HG03442 (cell line): Measurements from ENCODE around the gene MYBL2.

Source experiments
- ATAC-seq: cut with Tn5 transposase; IDR thresholded peaks from one replicate; pipeline ENCODE4 v1.9.1; 2021; ENCODE audit warnings: mild to moderate bottlenecking, moderate library complexity; ENCODE audit not compliant: unreplicated experiment

The MYBL2 gene

DNA sequence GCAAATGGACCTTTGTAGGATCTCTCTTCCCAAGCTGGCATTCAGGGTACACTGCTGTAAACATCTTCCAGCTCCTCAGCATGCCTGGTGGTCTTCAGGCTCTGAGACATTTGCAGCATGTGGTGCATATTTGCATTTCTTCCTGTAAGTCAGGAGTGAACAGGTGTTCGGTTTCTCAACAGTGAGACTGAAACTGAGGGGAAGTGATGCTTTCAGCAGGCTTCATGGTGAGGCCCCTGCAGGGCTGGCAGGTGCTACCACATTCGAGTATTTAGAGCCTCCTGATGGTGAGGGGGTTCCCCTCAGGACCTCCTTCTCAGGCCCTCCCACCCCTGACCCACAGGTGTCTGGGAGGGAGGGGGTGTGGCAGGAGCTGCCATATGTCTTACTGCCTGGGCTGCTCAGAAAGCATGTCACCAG lies 15.1 kb downstream of the MYBL2 start:
- ATAC-seq, result peak; percentile 87

DNA sequence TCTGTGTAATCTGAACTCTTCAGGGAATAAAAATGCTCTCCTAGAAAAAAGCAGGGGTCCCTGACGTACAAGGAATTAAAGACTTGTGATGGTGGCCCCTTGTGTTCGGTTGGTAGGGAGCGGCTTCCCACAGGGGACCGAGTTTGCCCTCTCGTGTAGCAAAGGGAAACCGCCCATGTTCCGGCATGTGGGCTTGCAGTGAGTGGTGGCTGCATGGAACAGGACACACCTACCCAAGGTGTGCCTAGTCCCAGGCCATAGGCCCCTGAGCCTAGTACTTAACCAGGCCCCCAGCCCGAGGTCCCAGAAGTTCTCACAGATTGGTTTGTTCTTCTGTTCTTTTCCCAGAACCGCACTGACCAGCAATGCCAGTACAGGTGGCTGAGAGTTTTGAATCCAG lies 15.5 kb downstream of the MYBL2 start:
- ATAC-seq, result peak; percentile 25

DNA sequence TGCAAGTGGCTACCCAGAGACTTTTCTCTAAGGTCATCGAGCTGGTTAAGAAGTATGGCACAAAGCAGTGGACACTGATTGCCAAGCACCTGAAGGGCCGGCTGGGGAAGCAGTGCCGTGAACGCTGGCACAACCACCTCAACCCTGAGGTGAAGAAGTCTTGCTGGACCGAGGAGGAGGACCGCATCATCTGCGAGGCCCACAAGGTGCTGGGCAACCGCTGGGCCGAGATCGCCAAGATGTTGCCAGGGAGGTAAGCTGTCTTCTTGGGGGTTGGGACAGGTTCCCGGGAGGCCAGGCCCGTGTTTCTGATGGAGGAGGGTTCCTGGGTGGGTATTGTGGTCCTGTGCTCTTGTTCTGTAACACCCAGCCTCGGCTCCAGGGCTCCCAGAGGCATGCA lies 19.9 kb downstream of the MYBL2 start:
- ATAC-seq, result no peak

DNA sequence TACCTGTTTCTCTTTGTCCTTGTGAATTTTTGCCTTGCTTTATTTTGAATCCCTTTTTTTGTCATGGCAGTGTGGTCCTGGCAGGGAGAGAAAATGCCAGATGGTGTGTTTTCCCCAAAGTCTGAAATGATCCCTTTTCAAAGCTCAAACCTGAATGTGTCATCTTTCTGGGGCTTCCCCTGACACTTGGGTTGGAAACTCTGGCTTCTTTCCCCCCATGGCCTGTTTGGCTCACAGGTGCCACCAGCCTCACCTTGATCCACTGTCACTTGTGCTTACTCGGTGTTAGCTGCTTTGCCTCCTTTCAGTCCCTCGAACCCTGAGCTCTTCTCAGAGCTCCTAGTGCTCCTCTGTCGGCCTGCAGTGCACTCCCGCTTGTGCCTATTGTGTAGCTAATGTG lies 22.3 kb downstream of the MYBL2 start:
- no peak for ATAC-seq

DNA sequence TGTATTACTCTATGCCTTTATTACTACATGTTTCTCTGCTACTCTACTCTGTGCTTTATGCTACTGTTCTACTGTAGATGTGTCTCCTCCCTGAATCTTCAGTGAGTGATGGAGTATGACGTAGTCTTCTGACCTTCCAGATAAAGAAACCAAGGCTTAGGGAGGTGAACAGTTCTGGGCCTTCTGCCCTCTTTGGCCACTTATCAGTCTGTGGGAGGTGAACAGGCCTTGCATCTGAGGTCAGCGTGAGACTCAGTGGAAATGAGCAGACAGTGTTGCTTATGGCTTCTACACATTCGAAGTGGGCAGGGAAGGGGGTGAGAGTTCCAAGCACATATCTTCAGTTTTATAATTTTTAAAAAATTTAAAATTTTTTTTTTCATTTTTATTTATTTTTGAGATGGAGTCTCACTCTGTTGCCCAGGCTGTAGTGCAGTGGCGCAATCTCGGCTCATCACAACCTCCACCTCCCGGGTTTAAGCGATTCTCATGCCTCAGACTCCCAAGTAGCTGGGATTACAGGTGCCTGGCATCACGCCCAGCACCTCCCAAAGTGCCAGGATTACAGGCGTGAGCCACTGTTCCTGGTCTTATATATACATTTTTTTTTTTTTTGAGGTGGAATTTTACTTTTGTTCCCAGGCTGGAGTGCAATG lies 24.2 kb downstream of the MYBL2 start:
- ATAC-seq, result no peak

DNA sequence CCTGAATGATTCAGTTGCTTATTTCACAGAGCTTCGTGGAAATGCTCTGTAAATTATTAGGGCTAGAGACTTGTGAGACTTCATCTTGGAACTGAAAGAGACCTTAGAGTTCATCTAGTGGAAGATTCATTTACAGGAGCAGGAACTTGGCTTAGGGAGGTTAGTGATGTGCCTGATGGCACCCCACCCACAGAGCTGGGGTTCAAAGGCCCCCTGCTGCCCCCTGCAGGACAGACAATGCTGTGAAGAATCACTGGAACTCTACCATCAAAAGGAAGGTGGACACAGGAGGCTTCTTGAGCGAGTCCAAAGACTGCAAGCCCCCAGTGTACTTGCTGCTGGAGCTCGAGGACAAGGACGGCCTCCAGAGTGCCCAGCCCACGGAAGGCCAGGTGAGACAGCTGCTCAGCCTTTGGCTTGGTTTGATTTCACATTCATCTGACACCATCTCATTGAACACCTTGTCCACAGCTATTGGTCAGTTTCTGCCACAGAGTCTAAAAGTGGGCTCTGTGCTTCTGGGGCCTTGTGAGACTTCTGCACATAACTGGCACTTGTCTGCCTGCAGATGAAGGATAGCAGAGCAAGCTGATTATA lies 25.1 kb downstream of the MYBL2 start:
- ATAC-seq, result no peak

DNA sequence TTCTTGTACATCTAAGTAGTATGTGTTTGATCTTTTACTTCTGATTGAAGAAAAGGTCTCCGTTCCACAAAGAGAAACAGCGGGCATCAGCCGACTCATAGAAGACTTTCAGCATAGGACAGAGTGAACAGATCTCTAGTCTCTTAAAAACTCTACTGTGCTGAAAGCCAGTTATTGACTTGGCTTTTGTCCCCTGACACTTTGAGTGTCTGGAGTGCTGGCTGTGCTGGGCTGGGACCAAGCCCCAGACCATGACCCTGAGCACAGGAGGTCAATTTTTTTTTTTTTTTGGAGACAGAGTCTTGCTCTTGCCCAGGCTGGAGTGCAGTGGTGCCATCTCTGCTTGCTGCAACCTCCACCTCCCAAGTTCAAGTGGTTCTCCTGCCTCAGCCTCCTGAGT lies 27.8 kb downstream of the MYBL2 start:
- ATAC-seq, result no peak

DNA sequence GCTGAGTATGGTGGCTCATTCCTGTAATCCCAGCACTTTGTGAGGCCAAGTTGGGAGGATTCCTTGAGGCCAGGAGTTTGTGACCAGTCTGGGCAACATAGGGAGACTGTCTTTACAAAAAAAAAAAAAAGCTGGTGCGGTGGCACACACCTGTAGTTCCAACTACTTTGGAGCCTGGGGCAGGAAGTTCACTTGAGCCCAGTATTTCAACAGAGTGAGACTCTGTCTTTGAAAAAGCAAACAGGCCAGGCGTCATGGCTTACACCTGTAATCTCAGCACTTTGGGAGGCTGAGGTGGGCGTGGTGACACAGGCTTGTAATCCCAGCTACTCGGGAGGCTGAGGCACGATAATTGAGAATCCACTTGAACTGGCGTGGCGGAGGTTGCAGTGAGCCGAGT lies 28.7 kb downstream of the MYBL2 start:
- no peak for ATAC-seq

DNA sequence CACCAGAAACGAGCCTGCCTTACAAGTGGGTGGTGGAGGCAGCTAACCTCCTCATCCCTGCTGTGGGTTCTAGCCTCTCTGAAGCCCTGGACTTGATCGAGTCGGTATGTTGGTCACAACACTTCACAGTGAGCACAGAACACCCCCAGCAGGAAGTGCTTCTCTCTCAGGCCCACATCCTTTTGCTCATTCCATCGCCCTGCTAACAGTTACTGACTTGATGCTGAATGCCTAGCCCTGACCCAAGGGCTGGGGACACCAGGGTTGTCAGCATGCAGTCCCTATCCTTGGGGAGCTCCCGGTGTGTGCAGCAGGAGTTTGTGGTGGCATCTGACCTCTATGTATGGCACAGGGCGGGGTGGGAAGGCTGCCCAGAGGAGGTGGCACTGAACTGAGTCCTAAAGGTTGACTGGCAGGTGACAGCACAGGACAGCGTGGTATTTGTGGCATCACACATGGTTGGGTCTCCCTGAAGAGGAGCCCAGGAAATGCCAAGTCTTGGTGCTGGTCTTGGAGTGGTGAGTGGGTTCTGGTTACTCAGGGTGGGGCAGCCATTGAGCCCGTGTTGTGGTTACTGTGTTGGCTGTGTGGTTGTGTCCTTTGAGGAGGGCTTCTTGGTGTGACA lies 33.1 kb downstream of the MYBL2 start:
- no peak for ATAC-seq

DNA sequence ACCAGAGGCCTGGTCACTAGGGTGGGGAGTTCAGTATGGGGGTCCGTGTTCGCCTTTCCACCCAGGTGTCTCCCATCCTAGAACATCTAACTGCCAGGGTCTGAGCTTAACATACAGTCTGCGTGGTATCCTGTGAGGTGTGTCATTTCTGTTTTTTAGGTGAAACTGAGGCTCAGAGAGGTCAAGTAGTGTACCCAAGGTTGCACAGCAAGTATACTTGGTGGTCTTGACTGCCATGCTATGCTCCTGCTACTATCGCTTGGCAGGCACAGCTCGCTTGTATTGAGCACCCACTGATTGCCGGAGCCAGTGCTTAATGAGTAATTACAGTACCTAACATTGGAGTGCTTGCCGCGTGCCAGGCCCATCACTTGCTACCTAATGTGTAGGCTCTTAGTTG lies 33.7 kb downstream of the MYBL2 start:
- no peak for ATAC-seq

DNA sequence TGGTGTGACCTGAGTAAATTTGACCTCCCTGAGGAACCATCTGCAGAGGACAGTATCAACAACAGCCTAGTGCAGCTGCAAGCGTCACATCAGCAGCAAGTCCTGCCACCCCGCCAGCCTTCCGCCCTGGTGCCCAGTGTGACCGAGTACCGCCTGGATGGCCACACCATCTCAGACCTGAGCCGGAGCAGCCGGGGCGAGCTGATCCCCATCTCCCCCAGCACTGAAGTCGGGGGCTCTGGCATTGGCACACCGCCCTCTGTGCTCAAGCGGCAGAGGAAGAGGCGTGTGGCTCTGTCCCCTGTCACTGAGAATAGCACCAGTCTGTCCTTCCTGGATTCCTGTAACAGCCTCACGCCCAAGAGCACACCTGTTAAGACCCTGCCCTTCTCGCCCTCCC lies 35.6 kb downstream of the MYBL2 start:
- no peak for ATAC-seq

DNA sequence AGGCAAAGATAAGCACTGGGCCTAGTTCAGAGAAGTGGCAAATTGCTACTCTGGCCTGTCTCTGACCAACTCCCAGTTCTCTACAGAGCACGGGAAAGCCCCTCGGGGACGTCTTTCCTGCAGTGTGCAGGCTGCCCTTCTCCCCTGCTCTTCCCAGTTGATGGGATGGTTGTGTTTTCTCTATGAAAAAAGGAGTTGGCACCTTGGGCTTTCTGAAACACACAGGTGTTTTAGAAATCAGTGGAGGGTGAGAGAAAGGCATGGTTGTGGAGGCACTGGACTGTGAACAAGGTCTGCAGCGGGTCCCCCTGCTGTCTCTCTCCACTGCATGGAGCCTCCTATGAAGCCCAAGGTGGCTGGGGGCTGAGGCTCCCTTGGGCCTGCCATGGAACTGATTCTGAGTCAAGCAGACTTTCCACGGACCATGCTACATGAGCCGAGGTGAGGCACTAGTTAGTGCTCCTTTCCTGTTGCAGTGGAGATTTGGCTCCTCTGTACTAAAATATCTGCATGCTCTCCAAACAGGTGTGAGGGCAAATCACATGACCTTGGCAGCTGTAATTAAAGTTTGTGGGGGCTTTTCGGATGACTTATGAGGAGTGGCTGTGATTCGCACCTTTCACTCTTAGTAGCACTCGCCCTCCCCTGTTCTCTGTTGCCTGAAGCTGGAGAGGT lies 43.6 kb downstream of the MYBL2 start:
- peak; percentile 60 for ATAC-seq

DNA sequence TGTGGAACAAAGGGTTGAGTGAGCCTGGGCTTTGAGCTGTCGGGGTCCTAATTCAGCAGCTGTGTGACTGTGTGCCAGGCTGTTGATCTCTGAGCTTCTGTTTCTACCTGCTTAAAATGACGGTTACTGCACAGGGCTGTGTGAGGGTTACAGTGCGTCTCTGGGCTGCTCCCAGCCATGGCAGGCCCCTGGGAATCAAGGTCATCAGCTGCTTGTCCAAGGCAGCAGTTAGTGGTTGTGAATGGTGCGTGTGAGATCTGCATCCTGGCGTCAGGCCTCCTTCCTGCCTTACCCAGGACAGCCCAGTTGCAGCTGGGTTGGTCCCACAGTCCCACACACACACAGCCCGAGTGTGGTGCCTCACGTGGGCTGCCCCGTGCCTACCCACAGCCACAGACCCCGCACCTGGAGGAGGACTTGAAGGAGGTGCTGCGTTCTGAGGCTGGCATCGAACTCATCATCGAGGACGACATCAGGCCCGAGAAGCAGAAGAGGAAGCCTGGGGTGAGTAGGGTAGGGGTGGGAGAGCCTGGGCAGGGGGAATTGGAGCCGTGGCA lies 44.3 kb downstream of the MYBL2 start:
- ATAC-seq, result peak; percentile 4

DNA sequence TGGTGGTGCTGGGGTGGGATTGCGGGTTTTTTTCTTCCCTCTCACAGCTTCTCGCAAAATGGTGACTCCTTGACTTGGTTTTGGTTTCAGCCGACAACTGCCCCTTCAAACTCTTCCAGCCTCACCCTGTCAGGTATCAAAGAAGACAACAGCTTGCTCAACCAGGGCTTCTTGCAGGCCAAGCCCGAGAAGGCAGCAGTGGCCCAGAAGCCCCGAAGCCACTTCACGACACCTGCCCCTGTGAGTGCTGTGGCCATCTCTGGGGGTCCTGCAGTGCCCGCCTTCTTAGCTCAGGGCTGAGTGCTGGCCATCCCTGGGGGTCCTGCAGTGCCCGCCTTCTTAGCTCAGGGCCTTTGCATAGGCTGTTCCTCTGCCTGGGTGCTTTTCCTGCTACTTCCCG lies 48.1 kb downstream of the MYBL2 start:
- no peak for ATAC-seq

DNA sequence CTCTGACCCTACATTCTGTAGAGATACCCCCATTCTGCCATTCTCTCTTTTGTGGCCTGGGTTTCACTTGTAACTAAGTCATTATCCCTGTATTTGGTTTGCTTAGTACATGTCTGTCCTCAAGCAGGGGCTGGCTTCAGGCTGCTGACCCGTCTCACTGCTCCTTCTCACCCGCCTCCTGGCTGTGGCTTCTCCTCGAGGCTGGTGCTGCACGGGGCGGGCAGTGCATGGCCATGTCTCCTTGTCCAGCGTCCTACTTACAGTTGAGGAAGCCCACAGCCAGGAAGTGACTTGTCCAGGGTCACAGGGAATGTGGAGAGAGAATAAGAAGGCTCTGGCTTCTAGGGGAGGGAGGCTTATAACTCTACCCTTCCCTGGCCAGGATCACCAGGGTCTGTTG lies 48.6 kb downstream of the MYBL2 start:
- ATAC-seq, result no peak

DNA sequence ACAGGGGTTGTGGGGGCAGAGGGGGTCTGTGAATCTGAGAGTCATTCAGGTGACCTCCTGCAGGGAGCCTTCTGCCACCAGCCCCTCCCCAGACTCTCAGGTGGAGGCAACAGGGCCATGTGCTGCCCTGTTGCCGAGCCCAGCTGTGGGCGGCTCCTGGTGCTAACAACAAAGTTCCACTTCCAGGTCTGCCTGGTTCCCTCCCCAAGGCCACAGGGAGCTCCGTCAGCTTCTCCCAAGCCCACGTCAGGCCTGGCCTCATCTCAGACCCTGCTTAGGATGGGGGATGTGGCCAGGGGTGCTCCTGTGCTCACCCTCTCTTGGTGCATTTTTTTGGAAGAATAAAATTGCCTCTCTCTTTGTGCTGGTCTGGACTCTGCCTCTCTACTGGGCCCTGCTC lies 49.2 kb downstream of the MYBL2 start:
- ATAC-seq, result no peak

DNA sequence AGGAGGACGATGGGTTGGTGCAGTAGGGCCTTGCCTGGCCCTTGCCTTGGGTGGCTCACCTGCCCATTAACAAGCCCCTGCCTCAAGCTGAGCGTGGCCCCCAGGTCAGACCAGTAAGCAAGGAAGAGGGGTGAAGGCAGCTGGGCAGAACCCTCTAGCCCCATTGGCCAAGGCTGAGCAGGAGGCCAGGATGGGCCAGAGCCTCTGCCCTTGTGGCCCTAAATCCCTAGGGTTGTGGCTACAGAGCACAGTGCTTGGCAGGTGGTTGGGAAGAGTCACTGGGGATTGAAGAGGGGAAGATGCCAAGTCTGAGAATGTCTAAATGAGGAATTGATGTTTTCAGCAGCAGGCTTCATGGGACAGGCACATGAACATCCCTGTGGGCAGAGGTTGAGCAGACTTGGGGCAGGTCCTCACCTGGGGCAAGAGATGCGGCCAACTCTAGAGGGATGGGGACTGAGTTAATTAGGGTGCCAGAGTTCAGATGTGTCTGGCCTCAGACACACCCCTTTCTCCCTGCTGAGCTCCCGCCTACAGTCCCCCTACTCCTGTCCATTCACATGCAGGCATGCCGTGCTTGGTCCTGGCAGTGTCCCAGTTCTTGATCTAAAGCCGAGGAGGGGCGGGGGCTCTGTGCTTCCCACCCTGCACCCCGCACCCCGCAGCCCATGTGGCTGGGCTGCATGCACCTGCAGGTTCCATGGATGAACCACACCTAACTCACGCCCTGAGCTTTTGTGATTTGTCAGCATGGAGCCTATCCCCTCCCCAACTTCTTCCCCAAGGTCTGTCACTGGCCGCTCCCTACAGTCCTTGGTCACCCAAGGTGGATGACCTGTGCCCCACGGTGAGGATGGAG lies 50.1 kb downstream of the MYBL2 start:
- no peak for ATAC-seq

DNA sequence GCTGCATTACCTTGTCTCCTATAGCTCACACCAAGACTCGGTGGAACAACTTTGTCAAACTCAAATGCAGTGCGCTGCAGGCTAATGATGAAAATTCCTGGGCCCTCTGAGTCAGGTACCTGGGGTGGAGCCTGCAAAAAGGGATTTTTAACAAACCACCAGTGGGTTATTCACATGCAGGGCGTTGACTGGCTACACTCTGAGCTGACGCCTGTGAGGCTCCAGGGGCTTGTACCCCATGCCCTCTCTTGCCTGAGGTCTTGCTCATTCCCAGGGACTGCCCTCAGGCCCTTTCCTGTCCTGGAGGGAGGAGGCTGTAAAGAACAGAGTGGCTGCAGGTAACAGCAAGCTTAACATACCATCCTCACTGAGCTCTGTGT lies 50.7 kb downstream of the MYBL2 start:
- ATAC-seq, result no peak

DNA sequence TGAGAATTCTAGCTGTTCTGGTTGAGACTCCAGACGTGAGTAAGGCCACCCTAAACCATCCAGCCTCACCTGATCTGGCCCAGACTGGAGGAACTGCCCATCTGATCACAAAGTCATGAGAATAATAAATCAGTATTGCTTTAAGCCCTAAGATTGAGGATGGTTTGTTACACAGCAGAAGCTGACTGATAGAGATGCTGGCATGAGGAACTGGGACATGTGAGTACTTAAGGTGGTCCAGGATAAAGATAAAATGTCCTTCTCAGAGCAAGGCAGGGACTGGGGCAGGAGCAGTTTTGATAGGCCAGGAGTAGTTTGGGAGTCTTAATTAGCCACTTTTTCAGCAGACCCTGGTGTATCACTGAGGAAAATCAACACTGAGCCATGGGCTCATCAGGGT lies 53.1 kb downstream of the MYBL2 start:
- no peak for ATAC-seq

DNA sequence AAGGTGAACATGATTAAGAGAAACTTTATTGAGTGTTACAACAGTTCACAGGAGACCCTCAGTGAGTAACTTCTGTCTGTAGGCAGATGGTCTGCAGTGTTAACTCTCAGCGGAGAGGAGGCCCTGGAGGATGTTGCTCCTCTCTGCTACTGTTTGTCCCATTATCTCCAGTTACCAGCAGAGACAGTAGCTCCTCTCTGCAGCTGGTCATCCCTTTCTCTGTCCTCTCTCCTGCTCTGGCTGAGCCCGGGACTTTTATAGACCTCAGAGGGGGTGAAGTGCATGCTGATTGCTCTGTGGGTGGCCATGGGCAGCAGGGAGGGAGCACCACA lies 54.1 kb downstream of the MYBL2 start:
- ATAC-seq, result no peak
